ENCODE results near the gene IGSF21. TPM values are rescaled to one million over a fixed set of nuclear protein-coding genes. Genes with fewer than 3 reads are reported as not detected.

Gene IGSF21
- total and polyA plus RNA-seq, 4 donors = 0.31 to 1.5 (median 0.88) TPM

DNA sequence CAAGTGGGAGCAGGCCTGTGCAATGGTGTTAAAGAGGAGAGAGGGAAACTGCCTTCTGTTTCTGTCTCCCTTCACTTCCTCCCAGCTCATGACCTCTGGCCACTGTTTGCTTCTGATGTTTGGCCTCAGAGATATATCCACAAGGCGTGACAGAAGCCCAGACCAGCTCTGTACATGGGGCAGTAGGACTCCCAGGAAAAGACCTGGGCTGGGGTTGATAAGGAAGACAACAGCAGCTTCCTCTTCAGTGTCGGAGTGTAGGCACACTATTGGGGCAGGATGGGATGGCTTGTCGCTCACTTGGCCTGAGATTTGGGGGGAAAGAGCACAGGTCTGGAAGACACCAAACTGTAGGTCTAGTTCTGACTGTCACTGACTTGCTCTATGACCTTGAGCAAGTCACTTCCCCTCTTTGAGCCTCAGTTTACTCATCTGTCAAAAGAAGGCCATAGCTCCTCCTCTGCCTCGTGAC lies 305.3 kb downstream of the IGSF21 start:
- no peaks in the 10 kb centered on the region for H3K27me3 ChIP-seq (ENCODE audit: control insufficient read depth in 4 of 4, insufficient read depth in 4 of 4, low read length in 3 of 4)
- H3K9me3 ChIP-seq (ENCODE audit: control insufficient read depth in 4 of 4, low read length in 3 of 4) = peaks cover 3 to 18% (median 7%) of the 10 kb centered on the region in 4 donors
- TF ChIP-seq RXRA (IDR thresholded peaks at IDR 0.05) = no peak
- no peaks in the 10 kb centered on the region for H3K4me1 ChIP-seq (ENCODE audit: control insufficient read depth in 4 of 4, insufficient read depth in 4 of 4, low read length in 3 of 4)
- H3K36me3 ChIP-seq (ENCODE audit: control insufficient read depth in 4 of 4, insufficient read depth in 3 of 4, low read depth in 1 of 4, low read length in 3 of 4) = no peaks in the 10 kb centered on the region
- no peak overlapping the region for H3K9ac ChIP-seq (ENCODE audit: low read depth in 1 of 2, low read length in 2 of 2)
- WGBS = 60% methylated on average over 4 of the region's 4 CpGs
- H3K4me3 ChIP-seq (ENCODE audit: low read depth in 1 of 3, low read length in 3 of 3) = no peak overlapping the region
- no peak overlapping the region for H3K27ac ChIP-seq (ENCODE audit: low read depth in 1 of 2, low read length in 2 of 2)
- no peak for DNase-seq (ENCODE audit: low spot score)

DNA sequence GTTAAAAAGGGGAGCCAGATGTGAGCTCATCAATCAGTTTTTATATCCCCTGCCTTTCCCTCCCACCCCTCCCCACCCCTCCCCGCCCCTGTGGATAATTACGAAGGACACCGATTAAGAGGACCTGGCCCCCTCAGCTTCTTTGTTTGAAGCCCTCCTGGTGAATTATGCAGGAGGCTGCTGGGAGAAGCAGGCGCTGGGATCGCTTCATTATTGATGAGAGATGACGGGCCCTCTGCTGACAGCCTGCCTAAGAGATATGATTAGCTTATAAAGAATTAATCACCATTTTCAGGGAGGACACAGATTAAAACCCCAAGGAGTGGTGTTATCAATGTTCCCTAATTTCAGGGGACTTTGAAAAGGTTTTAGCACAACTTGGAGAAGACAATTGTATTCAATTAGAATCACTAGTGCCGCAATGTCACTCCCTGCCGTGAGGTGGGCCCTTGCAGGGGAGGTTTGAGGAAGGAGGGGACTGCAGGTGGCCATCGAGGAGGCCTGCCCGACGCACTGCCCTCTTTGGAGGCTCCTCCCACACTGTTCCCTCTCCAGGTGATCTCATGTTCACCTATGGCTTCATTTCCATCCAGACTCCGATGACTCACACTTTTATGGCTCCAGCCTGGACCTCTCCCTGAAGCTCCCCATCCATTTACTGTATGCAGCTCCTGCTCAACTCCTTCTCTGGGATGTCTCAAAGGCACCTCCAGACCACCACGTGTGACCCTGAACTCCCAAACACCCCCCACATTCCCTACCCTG lies 306.1 kb downstream of the IGSF21 start:
- Histone ChIP-seq H3K9ac (ENCODE audit: low read depth in 1 of 2, low read length in 2 of 2) (no peak overlapping the region), H3K27me3 (ENCODE audit: control insufficient read depth in 4 of 4, insufficient read depth in 4 of 4, low read length in 3 of 4) (no peaks in the 10 kb centered on the region), H3K4me1 (ENCODE audit: control insufficient read depth in 4 of 4, insufficient read depth in 4 of 4, low read length in 3 of 4) (no peaks in the 10 kb centered on the region), H3K9me3 (ENCODE audit: control insufficient read depth in 4 of 4, low read length in 3 of 4) (peaks cover 3 to 18% (median 7%) of the 10 kb centered on the region in 4 donors), H3K36me3 (ENCODE audit: control insufficient read depth in 4 of 4, insufficient read depth in 3 of 4, low read depth in 1 of 4, low read length in 3 of 4) (no peaks in the 10 kb centered on the region), H3K4me3 (ENCODE audit: low read depth in 1 of 3, low read length in 3 of 3) (no peak overlapping the region), H3K27ac (ENCODE audit: low read depth in 1 of 2, low read length in 2 of 2) (no peak overlapping the region)
- DNase-seq (ENCODE audit: low spot score) = no peak
- TF ChIP-seq RAD21 (IDR thresholded peaks at IDR 0.05) (no peak), YY1 (IDR thresholded peaks at IDR 0.05) (no peak), RXRA (IDR thresholded peaks at IDR 0.05) (no peak), TAF1 (conservative IDR thresholded peaks at IDR 0.05) (no peak), REST (IDR thresholded peaks at IDR 0.05) (no peak), FOXA2 (IDR thresholded peaks at IDR 0.05) (no peak), HNF4A (conservative IDR thresholded peaks at IDR 0.05) (no peak), JUND (IDR thresholded peaks at IDR 0.05) (no peak), CTCF (IDR thresholded peaks at IDR 0.05; ENCODE audit: low read depth, low read length, missing input control) (no peak), GABPA (IDR thresholded peaks at IDR 0.05 in 1 of 2, conservative IDR thresholded peaks at IDR 0.05 in 1 of 2) (no peak), EGR1 (IDR thresholded peaks at IDR 0.05; ENCODE audit: low read depth in 2 of 2) (no peak), NR2F2 (IDR thresholded peaks at IDR 0.05) (no peak), FOXA1 (IDR thresholded peaks at IDR 0.05) (no peak), HNF4G (IDR thresholded peaks at IDR 0.05) (no peak), SP1 (IDR thresholded peaks at IDR 0.05) (no peak)
- TF ChIP-seq, protein P1, sequence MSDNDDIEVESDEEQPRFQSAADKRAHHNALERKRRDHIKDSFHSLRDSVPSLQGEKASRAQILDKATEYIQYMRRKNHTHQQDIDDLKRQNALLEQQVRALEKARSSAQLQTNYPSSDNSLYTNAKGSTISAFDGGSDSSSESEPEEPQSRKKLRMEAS (IDR thresholded peaks at IDR 0.05) = no peak
- TF ChIP-seq, protein P2, sequence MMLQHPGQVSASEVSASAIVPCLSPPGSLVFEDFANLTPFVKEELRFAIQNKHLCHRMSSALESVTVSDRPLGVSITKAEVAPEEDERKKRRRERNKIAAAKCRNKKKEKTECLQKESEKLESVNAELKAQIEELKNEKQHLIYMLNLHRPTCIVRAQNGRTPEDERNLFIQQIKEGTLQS (IDR thresholded peaks at IDR 0.05) = no peak
- TF ChIP-seq, protein P3, sequence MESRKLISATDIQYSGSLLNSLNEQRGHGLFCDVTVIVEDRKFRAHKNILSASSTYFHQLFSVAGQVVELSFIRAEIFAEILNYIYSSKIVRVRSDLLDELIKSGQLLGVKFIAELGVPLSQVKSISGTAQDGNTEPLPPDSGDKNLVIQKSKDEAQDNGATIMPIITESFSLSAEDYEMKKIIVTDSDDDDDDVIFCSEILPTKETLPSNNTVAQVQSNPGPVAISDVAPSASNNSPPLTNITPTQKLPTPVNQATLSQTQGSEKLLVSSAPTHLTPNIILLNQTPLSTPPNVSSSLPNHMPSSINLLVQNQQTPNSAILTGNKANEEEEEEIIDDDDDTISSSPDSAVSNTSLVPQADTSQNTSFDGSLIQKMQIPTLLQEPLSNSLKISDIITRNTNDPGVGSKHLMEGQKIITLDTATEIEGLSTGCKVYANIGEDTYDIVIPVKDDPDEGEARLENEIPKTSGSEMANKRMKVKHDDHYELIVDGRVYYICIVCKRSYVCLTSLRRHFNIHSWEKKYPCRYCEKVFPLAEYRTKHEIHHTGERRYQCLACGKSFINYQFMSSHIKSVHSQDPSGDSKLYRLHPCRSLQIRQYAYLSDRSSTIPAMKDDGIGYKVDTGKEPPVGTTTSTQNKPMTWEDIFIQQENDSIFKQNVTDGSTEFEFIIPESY (IDR thresholded peaks at IDR 0.05) = no peak
- 69% methylated on average over 13 of the region's 13 CpGs for WGBS

Measured in liver (tissue), 9 donors.